Cerebellar cortex (tissue), 1 donor: ENCODE results near the gene AIG1.
"Not testable (repeated sequence)": the region's sequence is repeated elsewhere in the genome, so short reads cannot be mapped to it uniquely, and the experiment has no call there.

ENCODE experiments used
- DNase-seq: peaks from one replicate; pipeline ENCODE4 v3.0.0-alpha.2; 2015; ENCODE audit warnings: low spot score

AIG1 gene

GRCh38 chr6:143060806-143061596 is at the start of gene AIG1:
Gene AIG1 (plus strand): TSS chr6:143060889. CDS start chr6:143060926, 37 bp downstream.
- DNase-seq: peak; percentile 74

- DNase-seq: no peak
Measured at GRCh38 chr6:143014764-143015163, 45.9 kb upstream of the AIG1 start.

DNA sequence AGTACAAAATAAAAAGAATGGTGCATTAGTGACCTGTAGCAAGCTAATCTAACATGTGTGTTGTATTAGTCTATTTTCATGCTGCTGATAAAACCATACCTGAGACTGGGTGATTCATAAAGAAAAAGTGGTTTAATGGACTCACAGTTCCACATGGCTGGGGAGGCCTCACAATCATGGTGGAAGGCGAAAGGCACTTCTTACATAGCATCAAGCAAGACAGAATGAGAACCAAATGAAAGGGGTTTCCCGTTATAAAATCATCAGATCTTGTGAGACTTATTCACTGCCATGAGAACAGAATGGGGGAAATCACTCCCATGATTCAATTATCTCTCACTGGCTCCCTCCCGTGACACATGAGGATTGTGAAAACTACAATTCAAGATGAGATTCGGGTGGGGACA is 45.4 kb upstream of the AIG1 start:
- DNase-seq: no peak

DNA sequence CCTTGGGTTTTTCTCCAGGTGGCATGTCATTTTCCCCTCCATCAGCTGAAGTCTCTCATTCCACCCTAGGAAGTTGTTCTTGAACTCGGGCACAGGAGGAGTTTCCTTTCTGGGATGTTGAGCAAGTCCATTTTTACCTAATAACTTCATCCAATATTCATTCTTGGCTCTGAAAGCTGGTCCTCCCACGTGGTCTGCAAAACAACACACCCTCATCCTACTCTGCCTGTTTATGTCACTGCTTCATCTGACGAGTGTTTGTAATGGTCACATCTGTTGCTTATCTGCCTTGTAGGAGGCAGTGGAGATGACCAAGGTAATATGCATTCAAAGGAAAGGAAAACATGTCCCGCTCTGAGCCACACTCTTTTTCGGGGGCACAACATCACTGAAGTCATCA is 41.7 kb upstream of the AIG1 start:
- no peak for DNase-seq

DNA sequence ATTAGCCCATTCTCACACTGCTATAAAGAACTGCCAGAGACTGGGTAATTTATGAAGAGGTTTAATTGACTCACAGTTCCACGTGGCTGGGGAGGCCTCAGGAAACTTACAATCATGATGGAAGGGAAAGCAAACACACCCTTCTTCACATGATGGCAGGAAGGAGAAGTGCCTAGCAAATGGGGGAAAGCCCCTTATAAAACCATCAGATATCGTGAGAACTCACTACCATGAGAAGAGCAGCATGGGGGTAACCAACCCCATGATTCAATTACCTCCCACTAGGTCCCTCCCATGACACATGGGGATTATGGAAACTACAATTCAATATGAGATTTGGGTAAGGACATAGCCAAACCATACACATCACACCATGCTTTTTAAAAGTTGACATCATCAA is 39.8 kb upstream of the AIG1 start:
- DNase-seq: not testable (repeated sequence)

- DNase-seq: no peak
Measured at GRCh38 chr6:143021543-143021942, 39.1 kb upstream of the AIG1 start.

DNA sequence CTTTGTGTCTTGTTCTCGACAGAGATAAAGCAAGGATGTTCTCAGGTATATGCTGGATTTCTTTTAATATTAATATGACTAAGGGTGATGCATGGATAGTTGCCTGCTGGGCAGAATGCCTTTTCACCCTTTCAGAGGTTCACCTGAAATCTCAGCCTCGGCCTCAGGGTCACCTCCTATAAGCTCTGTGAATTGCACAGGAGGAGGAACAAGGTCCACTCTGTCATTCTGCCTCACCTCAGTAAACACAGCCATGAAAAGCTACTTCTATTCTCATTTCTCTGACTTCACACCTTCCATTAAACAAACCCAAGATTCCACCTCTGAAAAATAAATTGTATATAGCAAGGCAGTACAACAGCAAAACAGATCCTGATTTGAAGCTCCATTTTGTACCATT is 38.1 kb upstream of the AIG1 start:
- DNase-seq: no peak

DNA sequence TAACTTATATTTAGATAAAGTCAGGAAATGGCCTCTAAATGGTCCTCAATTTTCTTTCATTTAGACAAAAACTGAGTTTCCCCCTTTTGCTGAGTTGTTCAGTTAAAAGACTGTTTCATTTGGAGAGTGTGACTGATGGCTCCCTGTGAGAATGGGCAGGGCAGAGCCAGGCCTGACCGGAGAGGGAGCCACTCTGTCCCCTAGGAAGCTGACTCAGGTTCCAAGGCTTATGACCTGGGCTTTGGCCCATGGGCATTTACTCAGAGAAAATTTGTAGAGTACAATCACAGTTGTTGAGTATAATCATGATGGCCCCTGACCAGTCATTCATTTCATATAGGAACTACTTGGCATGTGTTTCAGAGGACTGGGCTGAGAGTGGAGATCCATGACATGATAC is 37.0 kb upstream of the AIG1 start:
- DNase-seq: no peak

DNA sequence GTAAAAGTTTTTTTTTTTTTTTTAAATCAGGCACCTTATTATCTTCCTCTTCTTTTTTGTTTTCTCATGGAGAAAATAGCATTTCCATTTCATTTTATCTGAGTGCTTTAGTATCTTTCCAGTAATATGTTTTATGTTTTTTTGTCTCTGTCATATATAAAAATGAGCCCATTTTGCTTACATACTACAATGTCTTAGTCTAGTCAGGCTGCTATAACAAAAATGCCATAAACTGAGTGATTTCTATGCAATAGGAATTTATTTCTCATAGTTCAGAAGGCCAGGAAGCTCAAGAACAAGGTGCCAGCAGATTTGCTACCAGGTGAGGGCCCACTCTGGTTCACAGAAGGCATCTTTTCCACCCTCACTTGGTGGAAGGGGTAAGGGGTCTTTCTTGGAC is 35.7 kb upstream of the AIG1 start:
- DNase-seq: no peak

GRCh38 chr6:143026696-143027449 is 33.8 kb upstream of the AIG1 start:
- DNase-seq: peak; percentile 28

GRCh38 chr6:143034689-143035334 is 25.9 kb upstream of the AIG1 start:
- DNase-seq: no peak

GRCh38 chr6:143037470-143037869 is 23.2 kb upstream of the AIG1 start:
- DNase-seq: no peak

GRCh38 chr6:143038833-143039232 is 21.9 kb upstream of the AIG1 start:
- DNase-seq: no peak

DNA sequence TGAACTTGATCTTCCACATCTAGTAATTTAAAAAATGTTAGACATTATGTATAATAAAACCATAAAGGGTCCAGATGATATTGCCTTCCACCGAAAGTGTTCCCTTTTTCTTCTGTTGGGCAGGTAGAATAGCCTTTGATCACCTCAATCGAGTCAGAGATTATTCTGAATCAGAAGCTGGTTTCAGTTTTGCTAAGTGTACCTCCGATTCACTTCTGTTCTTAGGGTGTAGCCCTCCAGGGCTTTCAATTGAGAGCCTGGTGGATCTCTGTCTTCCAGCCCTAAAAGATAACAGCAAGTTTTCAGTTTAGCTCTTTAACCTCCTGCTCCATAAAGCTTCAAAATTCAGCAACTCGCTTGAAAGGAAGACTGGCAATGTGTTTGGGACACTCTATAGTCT is 21.1 kb upstream of the AIG1 start:
- DNase-seq: no peak

DNA sequence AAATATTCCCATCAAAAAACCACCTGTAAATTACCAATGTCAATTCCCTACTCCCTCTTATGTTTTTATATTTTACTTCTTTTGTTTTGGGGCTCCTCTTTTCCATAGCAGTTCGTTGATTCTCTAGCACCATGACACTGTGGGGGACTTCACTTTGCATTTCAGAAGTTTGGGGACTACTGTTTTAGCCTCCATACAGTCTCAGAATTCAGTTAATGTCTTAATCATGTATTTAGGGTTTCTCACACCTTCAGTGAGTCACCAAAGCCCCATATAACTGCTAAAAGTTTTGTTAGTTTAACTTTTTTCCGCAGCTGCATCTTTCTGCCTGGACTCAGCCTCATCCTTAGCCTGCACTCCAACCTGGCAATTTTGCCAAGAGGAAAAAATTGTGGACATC is 20.7 kb upstream of the AIG1 start:
- DNase-seq: no peak

- DNase-seq: not testable (repeated sequence)
Measured at GRCh38 chr6:143044345-143044744, 16.3 kb upstream of the AIG1 start.

DNA sequence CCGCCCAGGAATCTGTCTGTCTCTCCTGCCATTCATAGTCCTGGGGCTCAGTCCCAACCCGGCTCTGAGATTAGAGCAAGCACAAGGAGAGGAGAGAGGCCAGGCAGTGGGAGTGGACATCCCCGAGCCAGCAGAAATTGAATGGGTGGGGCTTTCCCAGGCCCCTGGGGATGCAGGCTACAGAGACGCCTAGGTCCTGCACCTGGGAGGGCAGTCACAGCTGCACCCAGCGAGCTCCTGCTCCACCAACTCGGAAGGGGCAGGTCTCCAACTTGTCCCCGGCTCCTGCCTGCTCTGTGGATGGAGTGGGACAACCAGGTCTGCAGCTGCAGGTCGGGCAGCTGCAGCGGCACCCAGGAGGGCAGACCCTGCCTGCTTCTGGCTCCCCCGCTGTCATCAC is 11.1 kb upstream of the AIG1 start:
- no peak for DNase-seq

GRCh38 chr6:143050509-143050908 is 10.2 kb upstream of the AIG1 start:
- no peak for DNase-seq

DNA sequence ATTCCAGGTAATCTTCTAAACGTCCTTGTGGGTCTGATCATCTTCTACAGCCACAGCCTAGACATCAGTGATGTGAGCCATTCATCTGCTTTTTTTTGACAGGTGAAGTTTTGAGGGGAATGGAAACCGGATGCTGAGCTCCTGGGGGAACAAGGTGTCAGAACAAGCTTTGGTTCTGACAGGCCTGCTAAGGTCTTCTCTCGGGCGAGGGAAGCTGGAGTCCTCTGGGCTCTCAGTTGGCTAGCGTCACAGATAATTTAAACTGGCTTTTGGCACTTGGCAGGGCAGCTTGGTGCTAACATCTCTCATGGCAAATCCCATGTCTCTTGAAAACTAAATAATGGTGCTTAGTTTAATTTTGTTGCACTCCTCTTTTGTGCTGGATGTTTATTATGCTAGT is 8.4 kb upstream of the AIG1 start:
- no peak for DNase-seq

DNA sequence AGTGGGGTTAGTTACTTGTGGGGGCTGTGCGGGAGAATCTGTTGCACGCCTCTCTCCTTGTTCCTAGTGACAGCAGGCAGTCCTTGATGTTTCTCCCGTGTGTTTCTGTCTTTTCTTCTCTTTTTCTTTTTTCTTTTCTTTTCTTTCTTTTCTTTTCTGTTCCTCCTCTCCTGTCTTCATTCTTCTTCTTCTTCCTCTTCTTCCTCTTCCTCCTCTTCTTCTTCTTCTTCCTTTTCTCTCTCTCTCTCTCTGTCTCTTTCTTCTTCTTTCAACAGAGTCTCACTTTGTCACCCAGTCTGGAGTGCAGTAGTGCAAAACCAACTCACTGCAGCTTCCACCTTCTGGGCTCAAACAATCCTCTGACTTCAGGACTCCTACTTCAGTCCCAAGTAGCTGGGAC is 6.8 kb upstream of the AIG1 start:
- DNase-seq: no peak

- no peak for DNase-seq
Measured at GRCh38 chr6:143054329-143054728, 6.4 kb upstream of the AIG1 start.

DNA sequence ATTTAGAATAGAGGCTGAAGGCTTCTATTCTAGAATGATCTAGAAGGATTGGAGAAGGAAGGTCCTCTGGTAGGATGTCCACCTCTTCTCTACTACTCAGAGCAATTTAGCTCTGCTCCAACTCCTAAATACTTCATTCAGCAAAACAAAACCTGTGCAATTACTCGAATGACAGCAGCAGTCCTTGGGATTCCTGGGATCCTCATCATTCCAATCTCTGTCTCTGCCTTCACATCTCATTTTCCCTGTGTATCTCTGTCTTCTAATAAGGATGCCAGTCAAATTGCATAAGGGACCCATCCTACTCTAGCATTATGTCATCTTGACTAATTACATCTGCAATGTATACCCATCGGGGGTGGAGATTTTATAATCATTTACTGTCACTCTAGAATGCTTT is 5.5 kb upstream of the AIG1 start:
- no peak for DNase-seq

- DNase-seq: no peak
Measured at GRCh38 chr6:143055891-143056290, 4.8 kb upstream of the AIG1 start.
